ENCODE measurements around the gene WASF2. TPM values are rescaled to one million over a fixed set of nuclear protein-coding genes. Genes with fewer than 3 reads are reported as not detected.
A peak's percentile ranks its signal among the peaks of the same experiment; 100 is the strongest.

The WASF2 gene
- total RNA-seq, 2 donors from 2014 or later = 97.7 to 144 TPM

- no peak for ATAC-seq
- DNase-seq = no peak
- intact Hi-C loops (cut with DNase I, micrococcal nuclease) = no loop called here
These were observed 131.7 kb downstream of the WASF2 start for GRCh38 chr1:27358038-27358927.

- DNase-seq (peak; percentile 68 to 80), ATAC-seq (peak; percentile 77)
- intact Hi-C loops (cut with DNase I, micrococcal nuclease) = no loop called here
These were observed 132.5 kb downstream of the WASF2 start for GRCh38 chr1:27357281-27358037.

GRCh38 chr1:27356619-27357280, 133.2 kb downstream of the WASF2 start:
- peak; percentile 90 for ATAC-seq
- peak; percentile 89 to 91 for DNase-seq

GRCh38 chr1:27356277-27356618, 133.7 kb downstream of the WASF2 start:
- intact Hi-C loops (cut with DNase I, micrococcal nuclease) = no loop called here
- DNase-seq (no peak), ATAC-seq (no peak)

More at GRCh38 chr1:27356619-27357280, 133.2 kb downstream of the WASF2 start:
- intact Hi-C loops (cut with DNase I, micrococcal nuclease) = no loop called here

GRCh38 chr1:27355683-27356082, 134.3 kb downstream of the WASF2 start:
- ATAC-seq = no peak
- intact Hi-C loops (cut with DNase I, micrococcal nuclease) = no loop called here
- no peak for DNase-seq

Other genes starting within 250 kb of the WASF2 start
- 10 to 100 TPM; 29.2 to 30.2 TPM for gene TMEM222, start 168.0 kb downstream of the WASF2 start, total RNA-seq
- gene SYTL1, start 148.1 kb downstream of the WASF2 start, total RNA-seq = 10 to 100 TPM; 12.9 to 15.2 TPM
- gene MAP3K6, start 123.2 kb downstream of the WASF2 start, total RNA-seq = 10 to 100 TPM; 14.6 to 34.9 TPM
- gene FCN3, start 115.3 kb downstream of the WASF2 start, total RNA-seq = under 1 TPM; 0.45 to 0.76 TPM
- gene CD164L2, start 106.8 kb downstream of the WASF2 start, total RNA-seq = 1 to 10 TPM in 1 of 2 donors, under 1 TPM in 1; 0.47 to 2.0 TPM
- not detected for gene GPR3, start 97.5 kb downstream of the WASF2 start, total RNA-seq
- 10 to 100 TPM; 21.5 to 25.2 TPM for gene AHDC1, start 114.0 kb upstream of the WASF2 start, total RNA-seq
- gene FGR, start 145.0 kb upstream of the WASF2 start, total RNA-seq = 1 to 10 TPM; 1.6 to 2.2 TPM
- gene IFI6, start 182.0 kb upstream of the WASF2 start, total RNA-seq = 10 to 100 TPM; 15.7 to 19.6 TPM
- 10 to 100 TPM; 13.9 to 15.4 TPM for gene FAM76A, start 235.8 kb upstream of the WASF2 start, total RNA-seq